Glomerular endothelial cell (primary cell): ENCODE results near the gene TRMT5. TPM values are rescaled to one million over a fixed set of nuclear protein-coding genes. Genes with fewer than 3 reads are reported as not detected.

Experiments
- DNase-seq: peaks from one replicate; pipeline ENCODE4 v3.0.0-alpha.2; 2011; ENCODE audit warnings: low read depth, low spot score; ENCODE audit errors: extremely low read depth
- total RNA-seq: library from RNA; depleted of rRNA; stranded (reverse); fragments of >200 nt; gene quantifications from 2 replicates; pipeline ENCODE4 v1.2.3, GENCODE V29; 2015

The TRMT5 gene
- total RNA-seq, 1 donor from 2014 or later, result 12.3 TPM

- DNase-seq, result no peak
These were observed 15.5 kb downstream of the TRMT5 start for GRCh38 chr14:60965402-60965801.

- no peak for DNase-seq
These were observed 16.0 kb downstream of the TRMT5 start for GRCh38 chr14:60964904-60965303.

- DNase-seq, result no peak
These were observed 17.1 kb downstream of the TRMT5 start for GRCh38 chr14:60963761-60964160.

- DNase-seq, result no peak
These were observed 22.7 kb downstream of the TRMT5 start for GRCh38 chr14:60958146-60958545.

GRCh38 chr14:60956632-60957031, 24.2 kb downstream of the TRMT5 start:
- DNase-seq, result no peak

- no peak for DNase-seq
These were observed 24.7 kb downstream of the TRMT5 start for GRCh38 chr14:60956202-60956601.

GRCh38 chr14:60951776-60952435, 29.0 kb downstream of the TRMT5 start:
- no peak for DNase-seq

- no peak for DNase-seq
These were observed 34.1 kb downstream of the TRMT5 start for GRCh38 chr14:60946773-60947172.

- no peak for DNase-seq
These were observed 34.9 kb downstream of the TRMT5 start for GRCh38 chr14:60945984-60946383.

GRCh38 chr14:60944204-60944603, 36.7 kb downstream of the TRMT5 start:
- no peak for DNase-seq

- DNase-seq, result no peak
These were observed 37.2 kb downstream of the TRMT5 start for GRCh38 chr14:60943637-60944032.

GRCh38 chr14:60935319-60935718, 45.6 kb downstream of the TRMT5 start:
- no peak for DNase-seq

- no peak for DNase-seq
These were observed 46.8 kb downstream of the TRMT5 start for GRCh38 chr14:60933920-60934655.

GRCh38 chr14:60931218-60931617, 49.7 kb downstream of the TRMT5 start:
- no peak for DNase-seq

GRCh38 chr14:60926002-60926401, 54.9 kb downstream of the TRMT5 start:
- no peak for DNase-seq

- DNase-seq, result no peak
These were observed 55.6 kb downstream of the TRMT5 start for GRCh38 chr14:60925286-60925685.

- DNase-seq, result no peak
These were observed 58.8 kb downstream of the TRMT5 start for GRCh38 chr14:60922050-60922449.

Other genes starting within 250 kb of the TRMT5 start
- 35.8 and 36.7 TPM in 2 replicates for gene MNAT1, start 246.3 kb downstream of the TRMT5 start, total RNA-seq
- 40.9 and 43.0 TPM in 2 replicates for gene SLC38A6, start 166 bp upstream of the TRMT5 start, total RNA-seq